ENCODE measurements around the gene GSTK1. TPM values are rescaled to one million over a fixed set of nuclear protein-coding genes. Genes with fewer than 3 reads are reported as not detected.

GSTK1 gene
- total RNA-seq, 8 experiments from 2014 or later, result 18.0 to 189 (median 46.9) TPM

- WGBS, 10 experiments, result 50 to 100% (median 94%) methylated on average over 1 to 2 of the region's 2 CpGs; no CpG with 5 or more reads in 1 of the 10 experiments
- H3K4me3 ChIP-seq, result no peak overlapping the region
- in situ Hi-C loops (cut with MboI; ENCODE audit: low pct_unique_long_range_greater_than_20kb in 2 of 9, low sequenced_read_pairs in 9 of 9, unreplicated experiment in 9 of 9), result loop anchor here in 1 of 9 experiments (25.0 kb wide), 1 partner anchor 107 kb away; the partner anchor contains the start of gene ZYX
- ATAC-seq (replicated peaks in 6 of 8), result no peak
- H3K27ac ChIP-seq, result no peak overlapping the region
- peaks cover 19 to 31% of the 10 kb centered on the region in 2 donors for H3K4me1 ChIP-seq (replicated peaks in 1 of 2)
Observed at GRCh38 chr7:143280566-143280965, 17.3 kb downstream of the GSTK1 start.

DNA sequence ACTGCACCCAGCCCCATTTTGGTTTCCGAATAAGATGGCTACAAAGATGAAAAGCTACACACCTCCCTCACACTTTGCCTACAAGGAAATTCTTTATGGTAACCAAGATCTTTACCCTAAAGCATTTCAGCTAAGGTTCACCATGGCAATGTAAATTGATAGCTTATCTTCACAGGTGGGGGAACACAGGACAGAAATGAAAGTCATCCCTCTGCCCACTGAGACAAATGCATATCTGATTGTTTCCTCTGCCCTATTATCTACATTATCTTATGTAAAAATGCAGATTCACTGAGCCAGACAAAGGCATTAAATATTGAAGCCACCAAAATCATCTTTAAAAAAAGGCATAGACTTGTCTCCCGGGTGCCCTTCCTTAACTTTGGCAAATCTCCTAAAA is 18.3 kb downstream of the GSTK1 start:
- WGBS, 10 experiments, result 0 to 100% (median 76%) methylated on average over 1 to 2 of the region's 2 CpGs; no CpG with 5 or more reads in 2 of the 10 experiments
- H3K27ac ChIP-seq, result no peak overlapping the region
- in situ Hi-C loops (cut with MboI; ENCODE audit: low pct_unique_long_range_greater_than_20kb in 2 of 9, low sequenced_read_pairs in 9 of 9, unreplicated experiment in 9 of 9), result loop anchor here in 1 of 9 experiments (25.0 kb wide), 1 partner anchor 106 kb away; the partner anchor contains the start of gene ZYX
- H3K4me1 ChIP-seq (replicated peaks in 1 of 2), result peaks cover 19 to 31% of the 10 kb centered on the region in 2 donors
- no peak for ATAC-seq (replicated peaks in 6 of 8)
- no peak overlapping the region for H3K4me3 ChIP-seq

- 83 to 100% (median 93%) methylated on average over 1 to 7 of the region's 8 CpGs; no CpG with 5 or more reads in 5 of the 10 experiments for WGBS, 10 experiments
- ATAC-seq (replicated peaks in 6 of 8), result no peak
- Histone ChIP-seq H3K4me3 (no peak overlapping the region), H3K4me1 (replicated peaks in 1 of 2) (peaks cover 19 to 31% of the 10 kb centered on the region in 2 donors), H3K27ac (no peak overlapping the region)
- in situ Hi-C loops (cut with MboI; ENCODE audit: low pct_unique_long_range_greater_than_20kb in 2 of 9, low sequenced_read_pairs in 9 of 9, unreplicated experiment in 9 of 9), result loop anchor here in 1 of 9 experiments (25.0 kb wide), 1 partner anchor 105 kb away; the partner anchor contains the start of gene ZYX
Observed at GRCh38 chr7:143282124-143282523, 18.9 kb downstream of the GSTK1 start.

- in situ Hi-C loops (cut with MboI; ENCODE audit: low pct_unique_long_range_greater_than_20kb in 2 of 9, low sequenced_read_pairs in 9 of 9, unreplicated experiment in 9 of 9), result loop anchor here in 1 of 9 experiments (25.0 kb wide), 1 partner anchor 104 kb away; the partner anchor contains the start of gene ZYX
- Histone ChIP-seq H3K27ac (no peak overlapping the region), H3K4me3 (no peak overlapping the region), H3K4me1 (replicated peaks in 1 of 2) (peaks cover 19 to 35% of the 10 kb centered on the region in 2 donors)
- ATAC-seq (replicated peaks in 6 of 8), result no peak
- WGBS, 10 experiments, result 57 to 100% (median 80%) methylated on average over 1 to 4 of the region's 4 CpGs; no CpG with 5 or more reads in 3 of the 10 experiments
Observed at GRCh38 chr7:143283381-143283780, 20.1 kb downstream of the GSTK1 start.

- peaks cover 14 to 25% of the 10 kb centered on the region in 2 donors for H3K4me1 ChIP-seq (replicated peaks in 1 of 2)
- WGBS, 10 experiments, result 50 to 100% (median 87%) methylated on average over 1 to 6 of the region's 19 CpGs; no CpG with 5 or more reads in 1 of the 10 experiments
- in situ Hi-C loops (cut with MboI; ENCODE audit: low pct_unique_long_range_greater_than_20kb in 2 of 9, low sequenced_read_pairs in 9 of 9, unreplicated experiment in 9 of 9), result loop anchor here in 1 of 9 experiments (25.0 kb wide), 1 partner anchor 102 kb away; the partner anchor contains the start of gene ZYX
- no peak within 1 kb of the TSS for H3K27ac ChIP-seq
- H3K4me3 ChIP-seq, result no peak within 1 kb of the TSS
- no peak for ATAC-seq (replicated peaks in 6 of 8)
Observed at GRCh38 chr7:143284591-143285469, 21.6 kb downstream of the GSTK1 start, which contains the start of gene TMEM139. TSS of gene TMEM139 (plus strand) at chr7:143284958. CDS start at chr7:143285958, 1,000 bp downstream.

GRCh38 chr7:143285470-143285778 is 22.2 kb downstream of the GSTK1 start:
- no peak for ATAC-seq (replicated peaks in 6 of 8)
- H3K27ac ChIP-seq, result no peak overlapping the region
- in situ Hi-C loops (cut with MboI; ENCODE audit: low pct_unique_long_range_greater_than_20kb in 2 of 9, low sequenced_read_pairs in 9 of 9, unreplicated experiment in 9 of 9), result loop anchor here in 1 of 9 experiments (25.0 kb wide), 1 partner anchor 102 kb away; the partner anchor contains the start of gene ZYX
- H3K4me3 ChIP-seq, result no peak overlapping the region
- WGBS, 10 experiments, result 83 to 100% (median 100%) methylated on average over 1 to 2 of the region's 3 CpGs; no CpG with 5 or more reads in 7 of the 10 experiments
- peaks cover 20 to 25% of the 10 kb centered on the region in 2 donors for H3K4me1 ChIP-seq (replicated peaks in 1 of 2)

DNA sequence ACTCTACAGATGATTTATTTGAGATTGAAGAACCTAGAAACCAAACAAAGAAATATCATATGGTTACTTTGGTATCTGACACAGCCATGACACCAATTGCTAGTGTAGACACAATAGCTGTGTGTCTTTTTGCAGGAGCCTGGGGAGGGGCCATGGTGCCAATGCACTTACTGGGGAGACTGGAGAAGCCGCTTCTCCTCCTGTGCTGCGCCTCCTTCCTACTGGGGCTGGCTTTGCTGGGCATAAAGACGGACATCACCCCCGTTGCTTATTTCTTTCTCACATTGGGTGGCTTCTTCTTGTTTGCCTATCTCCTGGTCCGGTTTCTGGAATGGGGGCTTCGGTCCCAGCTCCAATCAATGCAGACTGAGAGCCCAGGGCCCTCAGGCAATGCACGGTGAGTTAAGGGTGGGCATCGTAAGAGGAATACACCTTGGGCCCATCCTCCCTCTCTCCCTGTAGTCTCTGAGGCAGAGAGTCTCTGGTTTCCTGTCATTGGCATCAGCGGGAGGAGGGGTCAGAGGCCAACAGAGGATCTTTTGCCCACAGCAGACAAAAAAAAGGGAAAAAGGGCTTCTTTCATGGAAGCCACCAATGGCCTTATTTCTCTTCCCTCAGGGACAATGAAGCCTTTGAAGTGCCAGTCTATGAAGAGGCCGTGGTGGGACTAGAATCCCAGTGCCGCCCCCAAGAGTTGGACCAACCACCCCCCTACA is 22.7 kb downstream of the GSTK1 start:
- H3K4me3 ChIP-seq, result no peak overlapping the region
- peaks cover 25 to 27% of the 10 kb centered on the region in 2 donors for H3K4me1 ChIP-seq (replicated peaks in 1 of 2)
- 60 to 100% (median 100%) methylated on average over 1 to 2 of the region's 11 CpGs; no CpG with 5 or more reads in 3 of the 10 experiments for WGBS, 10 experiments
- in situ Hi-C loops (cut with MboI; ENCODE audit: low pct_unique_long_range_greater_than_20kb in 2 of 9, low sequenced_read_pairs in 9 of 9, unreplicated experiment in 9 of 9), result loop anchor here in 1 of 9 experiments (25.0 kb wide), 1 partner anchor 101 kb away; the partner anchor contains the start of gene ZYX
- no peak overlapping the region for H3K27ac ChIP-seq
- no peak for ATAC-seq (replicated peaks in 6 of 8)

DNA sequence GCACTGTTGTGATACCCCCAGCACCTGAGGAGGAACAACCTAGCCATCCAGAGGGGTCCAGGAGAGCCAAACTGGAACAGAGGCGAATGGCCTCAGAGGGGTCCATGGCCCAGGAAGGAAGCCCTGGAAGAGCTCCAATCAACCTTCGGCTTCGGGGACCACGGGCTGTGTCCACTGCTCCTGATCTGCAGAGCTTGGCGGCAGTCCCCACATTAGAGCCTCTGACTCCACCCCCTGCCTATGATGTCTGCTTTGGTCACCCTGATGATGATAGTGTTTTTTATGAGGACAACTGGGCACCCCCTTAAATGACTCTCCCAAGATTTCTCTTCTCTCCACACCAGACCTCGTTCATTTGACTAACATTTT is 23.3 kb downstream of the GSTK1 start:
- Histone ChIP-seq H3K4me3 (no peak overlapping the region), H3K27ac (no peak overlapping the region), H3K4me1 (replicated peaks in 1 of 2) (peaks cover 27% of the 10 kb centered on the region in 2 donors)
- WGBS, 10 experiments, result 90 to 100% (median 100%) methylated on average over 1 to 3 of the region's 6 CpGs; no CpG with 5 or more reads in 6 of the 10 experiments
- in situ Hi-C loops (cut with MboI; ENCODE audit: low pct_unique_long_range_greater_than_20kb in 2 of 9, low sequenced_read_pairs in 9 of 9, unreplicated experiment in 9 of 9), result loop anchor here in 1 of 9 experiments (25.0 kb wide), 1 partner anchor 101 kb away; the partner anchor contains the start of gene ZYX
- ATAC-seq (replicated peaks in 6 of 8), result no peak

GRCh38 chr7:143287339-143287934 is 24.2 kb downstream of the GSTK1 start:
- ATAC-seq (replicated peaks in 6 of 8), result no peak
- Histone ChIP-seq H3K4me3 (peak overlapping the region; percentile 7 to 87 (median 76)), H3K4me1 (replicated peaks in 1 of 2) (peaks cover 27% of the 10 kb centered on the region in 2 donors), H3K27ac (peak overlapping the region in 1 of 2 donors; percentile 2)
- in situ Hi-C loops (cut with MboI; ENCODE audit: low pct_unique_long_range_greater_than_20kb in 2 of 9, low sequenced_read_pairs in 9 of 9, unreplicated experiment in 9 of 9), result loop anchor here in 1 of 9 experiments (25.0 kb wide), 1 partner anchor 100 kb away; the partner anchor contains the start of gene ZYX
- WGBS, 10 experiments, result 91 to 100% (median 97%) methylated on average over 1 to 11 of the region's 17 CpGs; no CpG with 5 or more reads in 5 of the 10 experiments

GRCh38 chr7:143287935-143288826 is 24.9 kb downstream of the GSTK1 start, which contains the start of gene CASP2:
TSS of gene CASP2 (plus strand) at chr7:143288351. CDS start at chr7:143288456, 105 bp downstream.
- WGBS, 10 experiments, result 0 to 63% (median 2%) methylated on average over 1 to 23 of the region's 84 CpGs; no CpG with 5 or more reads in 4 of the 10 experiments
- Histone ChIP-seq H3K27ac (peak within 1 kb of the TSS; percentile 84 to 91), H3K4me1 (replicated peaks in 1 of 2) (peaks cover 27% of the 10 kb centered on the region in 2 donors), H3K4me3 (peak within 1 kb of the TSS; percentile 72 to 87 (median 76))
- peak; percentile 89 to 98 (median 96) for ATAC-seq (replicated peaks in 6 of 8)
- in situ Hi-C loops (cut with MboI; ENCODE audit: low pct_unique_long_range_greater_than_20kb in 2 of 9, low sequenced_read_pairs in 9 of 9, unreplicated experiment in 9 of 9), result loop anchor here in 1 of 9 experiments (25.0 kb wide), 1 partner anchor 99 kb away; the partner anchor contains the start of gene ZYX

- Histone ChIP-seq H3K27ac (peak overlapping the region; percentile 84 to 91), H3K4me3 (peak overlapping the region; percentile 72 to 87 (median 76))
- in situ Hi-C loops (cut with MboI; ENCODE audit: low pct_unique_long_range_greater_than_20kb in 2 of 9, low sequenced_read_pairs in 9 of 9, unreplicated experiment in 9 of 9), result loop anchor here in 1 of 9 experiments (25.0 kb wide), 1 partner anchor 98 kb away; the partner anchor contains the start of gene ZYX
Observed at GRCh38 chr7:143288836-143289235, 25.6 kb downstream of the GSTK1 start.

More at GRCh38 chr7:143288836-143289235, 25.6 kb downstream of the GSTK1 start:
- peaks cover 20 to 21% of the 10 kb centered on the region in 2 donors for H3K4me1 ChIP-seq (replicated peaks in 1 of 2)
- 0 to 6% (median 3%) methylated on average over 4 to 8 of the region's 11 CpGs; no CpG with 5 or more reads in 1 of the 10 experiments for WGBS, 10 experiments
- ATAC-seq (replicated peaks in 6 of 8), result peak in 1 of 8 experiments; percentile 2

Data from motor neuron (in vitro differentiated cells).